ENCODE results near the gene IL20. TPM values are rescaled to one million over a fixed set of nuclear protein-coding genes. Genes with fewer than 3 reads are reported as not detected.

IL20 gene
- total and polyA plus RNA-seq, 4 donors, result 0.11 to 0.12 TPM; not detected in 2

DNA sequence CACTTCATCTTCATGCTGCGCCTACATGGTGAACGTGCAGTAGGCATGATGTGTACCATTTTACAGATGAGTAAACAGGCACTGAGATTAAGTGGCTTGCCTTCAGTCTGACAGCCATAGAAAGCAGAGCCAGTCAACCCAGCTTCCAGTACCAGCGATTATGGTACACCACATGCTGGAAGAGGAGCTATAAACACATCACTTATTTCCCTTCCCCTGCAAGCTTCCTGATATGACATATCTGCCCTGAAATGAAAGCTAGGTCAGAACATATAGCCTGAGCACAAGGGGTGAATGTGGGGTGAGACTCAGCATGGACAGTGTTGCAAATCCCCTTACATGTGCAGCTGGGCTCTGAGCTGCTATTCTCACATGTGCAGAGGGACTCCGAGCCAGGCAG is 33.8 kb upstream of the IL20 start:
- Histone ChIP-seq H3K4me3 (no peak overlapping the region), H3K9ac (ENCODE audit: insufficient read depth in 1 of 2, low read length in 2 of 2) (no peak overlapping the region), H3K9me3 (ENCODE audit: control insufficient read depth in 4 of 4, insufficient read depth in 3 of 4, low read length in 3 of 4) (no peaks in the 10 kb centered on the region), H3K27me3 (ENCODE audit: control insufficient read depth in 3 of 3, insufficient read depth in 3 of 3, low read length in 2 of 3) (no peaks in the 10 kb centered on the region), H3K4me1 (ENCODE audit: control insufficient read depth in 5 of 5, insufficient read depth in 5 of 5, low read length in 5 of 5) (no peaks in the 10 kb centered on the region), H3K36me3 (ENCODE audit: control insufficient read depth in 4 of 4, insufficient read depth in 4 of 4, low read length in 4 of 4) (no peaks in the 10 kb centered on the region), H3K27ac (ENCODE audit: low read depth in 1 of 2, low read length in 1 of 2) (no peak overlapping the region)
- no peak for DNase-seq
- WGBS, 2 donors, result 65 to 75% methylated on average over 4 of the region's 4 CpGs
- ATAC-seq (ENCODE audit: insufficient read depth, low FRiP score), result no peak
- TF ChIP-seq, protein P1, sequence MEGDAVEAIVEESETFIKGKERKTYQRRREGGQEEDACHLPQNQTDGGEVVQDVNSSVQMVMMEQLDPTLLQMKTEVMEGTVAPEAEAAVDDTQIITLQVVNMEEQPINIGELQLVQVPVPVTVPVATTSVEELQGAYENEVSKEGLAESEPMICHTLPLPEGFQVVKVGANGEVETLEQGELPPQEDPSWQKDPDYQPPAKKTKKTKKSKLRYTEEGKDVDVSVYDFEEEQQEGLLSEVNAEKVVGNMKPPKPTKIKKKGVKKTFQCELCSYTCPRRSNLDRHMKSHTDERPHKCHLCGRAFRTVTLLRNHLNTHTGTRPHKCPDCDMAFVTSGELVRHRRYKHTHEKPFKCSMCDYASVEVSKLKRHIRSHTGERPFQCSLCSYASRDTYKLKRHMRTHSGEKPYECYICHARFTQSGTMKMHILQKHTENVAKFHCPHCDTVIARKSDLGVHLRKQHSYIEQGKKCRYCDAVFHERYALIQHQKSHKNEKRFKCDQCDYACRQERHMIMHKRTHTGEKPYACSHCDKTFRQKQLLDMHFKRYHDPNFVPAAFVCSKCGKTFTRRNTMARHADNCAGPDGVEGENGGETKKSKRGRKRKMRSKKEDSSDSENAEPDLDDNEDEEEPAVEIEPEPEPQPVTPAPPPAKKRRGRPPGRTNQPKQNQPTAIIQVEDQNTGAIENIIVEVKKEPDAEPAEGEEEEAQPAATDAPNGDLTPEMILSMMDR (IDR thresholded peaks at IDR 0.05; ENCODE audit: control extremely low read depth, extremely low read depth), result no peak

DNA sequence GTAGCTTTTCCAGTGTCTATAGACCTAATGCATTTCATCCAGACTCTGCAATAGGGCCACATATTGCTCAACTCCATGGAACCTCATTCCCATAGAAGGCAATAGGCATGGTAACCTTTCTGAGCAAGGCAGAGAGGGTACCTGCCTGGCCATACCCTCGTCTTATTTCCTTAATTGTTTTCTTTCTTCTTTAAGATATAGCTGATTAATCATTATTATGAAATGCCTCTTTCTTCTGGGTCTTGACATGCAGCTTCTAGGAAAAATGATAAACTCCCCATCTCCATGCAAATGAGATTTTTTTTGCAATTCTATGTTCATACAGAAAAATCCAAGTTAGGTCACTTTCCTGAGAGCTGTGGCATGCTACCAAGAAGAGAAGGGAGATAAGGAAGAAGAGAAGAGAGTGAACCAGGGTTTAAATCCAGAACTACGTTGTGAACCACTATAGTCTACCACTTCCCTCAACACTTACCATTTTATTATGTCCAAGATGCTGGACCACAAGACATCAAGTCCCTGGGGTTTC is 33.0 kb upstream of the IL20 start:
- no peak overlapping the region for H3K27ac ChIP-seq (ENCODE audit: low read depth in 1 of 2, low read length in 1 of 2)

DNA sequence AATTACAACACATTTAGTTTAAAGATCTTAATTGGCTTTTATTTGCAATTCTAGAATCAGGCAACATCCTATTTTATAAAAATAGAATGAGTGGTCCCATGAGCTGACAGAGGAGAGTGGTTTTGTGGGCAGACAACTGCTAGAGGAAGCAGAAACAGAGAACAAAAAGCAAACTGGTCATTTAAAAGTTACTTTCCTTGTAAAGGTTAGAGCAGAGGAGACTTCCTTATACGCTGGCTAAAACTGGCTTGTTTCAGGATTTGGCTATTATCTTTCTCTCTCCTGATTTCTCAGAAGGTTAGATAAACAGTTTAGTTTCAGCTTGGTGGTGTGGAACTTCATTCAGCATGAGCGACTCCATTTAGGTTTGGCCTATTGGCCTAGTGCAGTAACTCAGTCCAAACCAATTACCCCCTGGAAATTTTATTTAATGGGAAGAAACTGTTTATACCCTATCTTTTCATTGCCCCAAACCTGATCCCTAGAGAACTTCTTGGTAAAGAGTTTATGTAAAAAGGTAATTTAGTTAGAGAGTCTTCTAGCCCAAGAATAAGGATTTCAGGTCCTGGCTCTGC is 32.2 kb upstream of the IL20 start:
- Histone ChIP-seq H3K9ac (ENCODE audit: insufficient read depth in 1 of 2, low read length in 2 of 2) (no peak overlapping the region), H3K36me3 (ENCODE audit: control insufficient read depth in 4 of 4, insufficient read depth in 4 of 4, low read length in 4 of 4) (no peaks in the 10 kb centered on the region), H3K27me3 (ENCODE audit: control insufficient read depth in 3 of 3, insufficient read depth in 3 of 3, low read length in 2 of 3) (no peaks in the 10 kb centered on the region), H3K9me3 (ENCODE audit: control insufficient read depth in 4 of 4, insufficient read depth in 3 of 4, low read length in 3 of 4) (no peaks in the 10 kb centered on the region), H3K27ac (ENCODE audit: low read depth in 1 of 2, low read length in 1 of 2) (no peak overlapping the region), H3K4me3 (no peak overlapping the region), H3K4me1 (ENCODE audit: control insufficient read depth in 5 of 5, insufficient read depth in 5 of 5, low read length in 5 of 5) (no peaks in the 10 kb centered on the region)
- WGBS, 2 donors, result 57 to 64% methylated on average over 2 of the region's 2 CpGs
- ATAC-seq (ENCODE audit: insufficient read depth, low FRiP score) (no peak), DNase-seq (no peak)
- TF ChIP-seq, protein P1 (IDR thresholded peaks at IDR 0.05; ENCODE audit: control extremely low read depth, extremely low read depth), result no peak

More for the DNA sequence above, 33.0 kb upstream of the IL20 start:
- no peak overlapping the region for H3K9ac ChIP-seq (ENCODE audit: insufficient read depth in 1 of 2, low read length in 2 of 2)
- H3K4me3 ChIP-seq, result no peak overlapping the region
- no peaks in the 10 kb centered on the region for H3K9me3 ChIP-seq (ENCODE audit: control insufficient read depth in 4 of 4, insufficient read depth in 3 of 4, low read length in 3 of 4)
- no peaks in the 10 kb centered on the region for H3K36me3 ChIP-seq (ENCODE audit: control insufficient read depth in 4 of 4, insufficient read depth in 4 of 4, low read length in 4 of 4)
- no peaks in the 10 kb centered on the region for H3K27me3 ChIP-seq (ENCODE audit: control insufficient read depth in 3 of 3, insufficient read depth in 3 of 3, low read length in 2 of 3)
- no peaks in the 10 kb centered on the region for H3K4me1 ChIP-seq (ENCODE audit: control insufficient read depth in 5 of 5, insufficient read depth in 5 of 5, low read length in 5 of 5)
- ATAC-seq (ENCODE audit: insufficient read depth, low FRiP score) (no peak), DNase-seq (no peak)
- WGBS, 2 donors, result 19 to 52% methylated on average over 2 of the region's 2 CpGs
- TF ChIP-seq, protein P1 (IDR thresholded peaks at IDR 0.05; ENCODE audit: control extremely low read depth, extremely low read depth), result no peak

- no peak overlapping the region for H3K4me3 ChIP-seq
- H3K9me3 ChIP-seq (ENCODE audit: control insufficient read depth in 4 of 4, insufficient read depth in 3 of 4, low read length in 3 of 4), result no peaks in the 10 kb centered on the region
- ATAC-seq (ENCODE audit: insufficient read depth, low FRiP score) (no peak), DNase-seq (peak in 1 of 3 donors; percentile 24)
- TF ChIP-seq, protein P1 (IDR thresholded peaks at IDR 0.05; ENCODE audit: control extremely low read depth, extremely low read depth), result no peak
- H3K36me3 ChIP-seq (ENCODE audit: control insufficient read depth in 4 of 4, insufficient read depth in 4 of 4, low read length in 4 of 4), result no peaks in the 10 kb centered on the region
- WGBS, 2 donors, result 43 to 46% methylated on average over 2 of the region's 2 CpGs
- no peak overlapping the region for H3K9ac ChIP-seq (ENCODE audit: insufficient read depth in 1 of 2, low read length in 2 of 2)
- H3K27ac ChIP-seq (ENCODE audit: low read depth in 1 of 2, low read length in 1 of 2), result no peak overlapping the region
- no peaks in the 10 kb centered on the region for H3K4me1 ChIP-seq (ENCODE audit: control insufficient read depth in 5 of 5, insufficient read depth in 5 of 5, low read length in 5 of 5)
- no peaks in the 10 kb centered on the region for H3K27me3 ChIP-seq (ENCODE audit: control insufficient read depth in 3 of 3, insufficient read depth in 3 of 3, low read length in 2 of 3)
These were observed 31.6 kb upstream of the IL20 start for GRCh38 chr1:206833801-206834200.

All from lung (tissue), 12 donors.